Endothelial cell of umbilical vein (primary cell): ENCODE data around the gene ATXN2L. TPM values are rescaled to one million over a fixed set of nuclear protein-coding genes. Genes with fewer than 3 reads are reported as not detected.

Experiments used
- BruUV-seq: library from RNA; stranded (reverse); fragments of 400-500 nt; replicated peaks from 2 replicates; lab custom pipeline; 2021; lab: Mats Ljungman, UMichigan
- CTCF ChIA-PET: fragments of 300-600, 350-600 bp; sonication (Branson Sonifier 250); formaldehyde crosslinking; loops from one replicate; lab custom pipeline; 2021; ENCODE audit warnings: antibody characterized with exemption, inconsistent platforms; lab: Charles Lee
- POLR2A ChIA-PET: fragments of 300-600, 350-600 bp; sonication (Branson Sonifier 250); formaldehyde crosslinking; loops from one replicate; lab custom pipeline; 2021; ENCODE audit warnings: antibody characterized with exemption, inconsistent platforms; lab: Charles Lee
- DNase-seq: peaks from one replicate; pipeline ENCODE4 v3.0.0-alpha.2; 2011; ENCODE audit warnings: low read depth, low spot score
- FAIRE-seq: peaks from 2 replicates; lab custom pipeline; 2011; peaks lifted over from hg19 to GRCh38; lab: Jason Lieb, UNC
- H2AFZ ChIP-seq: 2 replicates; pipeline ENCODE4 v1.6.0; 2012; ENCODE audit warnings: low read depth, low read length, control low read depth, inconsistent platforms
- H3K27ac ChIP-seq: 2 replicates; pipeline ENCODE4 v1.5.1; 2011; ENCODE audit warnings: low read depth, mild to moderate bottlenecking, control low read depth, low read length, moderate library complexity; ENCODE audit not compliant: insufficient read depth
- H3K27me3 ChIP-seq, 2 experiments: 2 replicates each; pipeline versions ENCODE4 v1.6.0 to v1.6.1; 2011; ENCODE audit warnings: low read length in 2 of 2, mixed read lengths in 1 of 2; ENCODE audit not compliant: control insufficient read depth in 2 of 2, insufficient read depth in 2 of 2
- H3K36me3 ChIP-seq, 2 experiments: 2 replicates in 1 of 2; 3 replicates in 1 of 2; pipeline ENCODE4 v1.5.1; 2011; ENCODE audit warnings: low read length in 2 of 2, mild to moderate bottlenecking in 1 of 2, moderate library complexity in 1 of 2; ENCODE audit not compliant: control insufficient read depth in 2 of 2, insufficient read depth in 2 of 2; ENCODE audit errors: extremely low read depth in 1 of 2
- H3K4me1 ChIP-seq: 3 replicates; pipeline ENCODE4 v1.5.1; 2011; ENCODE audit warnings: mild to moderate bottlenecking, low read length; ENCODE audit not compliant: control insufficient read depth, insufficient read depth; ENCODE audit errors: extremely low read depth
- H3K4me2 ChIP-seq: 2 replicates; pipeline ENCODE4 v1.6.1; 2011; ENCODE audit warnings: low read length, control low read depth, mixed read lengths; ENCODE audit not compliant: insufficient read depth
- H3K4me3 ChIP-seq, 3 experiments: fragments of 200-600 bp in 1 of 3; sonication (generic), shearing (Covaris generic) in 1 of 3; replicated peaks in 1 of 3; 2 replicates each; pipeline ENCODE4 v1.5.1; 2011 to 2016; ENCODE audit warnings: control low read depth in 3 of 3, low read length in 3 of 3, mild to moderate bottlenecking in 2 of 3, inconsistent platforms in 1 of 3, low read depth in 1 of 3, moderate library complexity in 1 of 3; ENCODE audit not compliant: insufficient read depth in 1 of 3
- H3K79me2 ChIP-seq: 2 replicates; pipeline ENCODE4 v1.6.0; 2012; ENCODE audit warnings: low read length, inconsistent platforms; ENCODE audit not compliant: control insufficient read depth, insufficient read depth
- H3K9ac ChIP-seq: replicated peaks from 2 replicates; pipeline ENCODE3; 2011; ENCODE audit warnings: low read length, control low read depth; ENCODE audit not compliant: insufficient read depth; ENCODE audit errors: extremely low read depth
- H3K9me1 ChIP-seq: replicated peaks from 3 replicates; pipeline ENCODE4 v1.6.0; 2011; ENCODE audit warnings: mild to moderate bottlenecking, low read length; ENCODE audit not compliant: control insufficient read depth, insufficient read depth; ENCODE audit errors: extremely low read depth
- H3K9me3 ChIP-seq: replicated peaks from 2 replicates; pipeline ENCODE4 v1.5.1; 2012; ENCODE audit warnings: low read length, inconsistent platforms; ENCODE audit not compliant: control insufficient read depth, insufficient read depth
- H4K20me1 ChIP-seq: replicated peaks from 2 replicates; pipeline ENCODE3; 2011; ENCODE audit warnings: mild to moderate bottlenecking, low read length; ENCODE audit not compliant: control insufficient read depth, insufficient read depth; ENCODE audit errors: extremely low read depth
- EZH2 ChIP-seq: IDR thresholded peaks from 2 replicates; pipeline ENCODE4 v1.6.1; 2012; ENCODE audit warnings: borderline replicate concordance, low read depth, mild to moderate bottlenecking, moderate library complexity, low read length, inconsistent platforms; ENCODE audit not compliant: severe bottlenecking
- FOS ChIP-seq: IDR thresholded peaks from 2 replicates; pipeline ENCODE4 v1.6.1; 2011; ENCODE audit warnings: mild to moderate bottlenecking, low read length, moderate library complexity, borderline replicate concordance; ENCODE audit not compliant: insufficient read depth
- GATA2 ChIP-seq: IDR thresholded peaks from 2 replicates; pipeline ENCODE4 v1.7.0; 2011; ENCODE audit warnings: low read depth, mild to moderate bottlenecking, moderate library complexity, mixed read lengths, low read length; ENCODE audit not compliant: insufficient read length, insufficient read depth
- JUN ChIP-seq: IDR thresholded peaks from 2 replicates; pipeline ENCODE4 v1.6.1; 2011; ENCODE audit warnings: borderline replicate concordance, low read depth; ENCODE audit not compliant: insufficient read length, insufficient read depth
- MAX ChIP-seq: IDR thresholded peaks from 2 replicates; pipeline ENCODE4 v1.6.1; 2011; ENCODE audit not compliant: insufficient read depth, insufficient read length
- MYC ChIP-seq: IDR thresholded peaks from one replicate; pipeline ENCODE4 v1.6.1; 2011; ENCODE audit warnings: mild to moderate bottlenecking, low read depth, low read length
- POLR2A ChIP-seq: IDR thresholded peaks from 2 replicates; pipeline ENCODE4 v1.6.1; 2012; ENCODE audit warnings: low read depth, mild to moderate bottlenecking, control low read depth, low read length
- POLR2AphosphoS5 ChIP-seq: IDR thresholded peaks from 2 replicates; pipeline ENCODE4 v1.6.1; 2012; ENCODE audit warnings: low read depth, mild to moderate bottlenecking, control low read depth, low read length, moderate library complexity; ENCODE audit not compliant: insufficient read depth
- dilution Hi-C: fragments of 300-500 bp; cut with MboI; formaldehyde crosslinking; loops from one replicate; pipeline ENCODE4 v1.15.0; 2019; ENCODE audit warnings: low sequenced_read_pairs; ENCODE audit not compliant: extremely low pct_ligation_motif_present
- intact Hi-C: fragments of 100-400 bp; cut with micrococcal nuclease; formaldehyde crosslinking; loops from one replicate; pipeline ENCODE4 v1.10.0; 2022
- polyA plus RNA-seq, 4 experiments: library from polyadenylated mRNA; depleted of rRNA in 3 of 4; stranded (reverse) in 3 of 4; unstranded in 1 of 4; fragments of >200 nt; gene quantifications; 2 replicates each; pipeline versions ENCODE4 v1.2.1 to v1.2.3, GENCODE V29; 2011 to 2012; ENCODE audit warnings: missing spikeins in 1 of 4
- total RNA-seq: library from RNA; stranded (reverse); gene quantifications from 2 replicates; pipeline ENCODE4 v1.2.3, GENCODE V29; 2021
- TF ChIP-seq, protein P1 (sequence below), 2 donors: IDR thresholded peaks; 1 replicate in 1 of 2; 2 replicates in 1 of 2; pipeline ENCODE4 v1.5.1; 2011; ENCODE audit warnings: low read length in 2 of 2, mild to moderate bottlenecking in 2 of 2, moderate library complexity in 2 of 2, control low read depth in 1 of 2, inconsistent platforms in 1 of 2, low read depth in 1 of 2; ENCODE audit not compliant: insufficient read depth in 1 of 2; ENCODE audit errors: extremely low read depth in 1 of 2

Gene ATXN2L
- total and polyA plus RNA-seq, 2 donors (not counting 3 experiments of a cell fraction or from before 2014, with no cell fraction given): 59.0 to 208 TPM

- H4K20me1 ChIP-seq: no peaks in the 10 kb centered on the region
- H3K4me3 ChIP-seq: no peak overlapping the region
- dilution Hi-C loops: no loop called here
- peaks cover 2% of the 10 kb centered on the region for H3K79me2 ChIP-seq
- FAIRE-seq (no peak), DNase-seq (no peak)
- BruUV-seq: no TSS peak
- H3K9ac ChIP-seq: no peak overlapping the region
- no peak for TF ChIP-seq JUN
- no peak for TF ChIP-seq EZH2
- TF ChIP-seq GATA2: no peak
- TF ChIP-seq, protein P1, sequence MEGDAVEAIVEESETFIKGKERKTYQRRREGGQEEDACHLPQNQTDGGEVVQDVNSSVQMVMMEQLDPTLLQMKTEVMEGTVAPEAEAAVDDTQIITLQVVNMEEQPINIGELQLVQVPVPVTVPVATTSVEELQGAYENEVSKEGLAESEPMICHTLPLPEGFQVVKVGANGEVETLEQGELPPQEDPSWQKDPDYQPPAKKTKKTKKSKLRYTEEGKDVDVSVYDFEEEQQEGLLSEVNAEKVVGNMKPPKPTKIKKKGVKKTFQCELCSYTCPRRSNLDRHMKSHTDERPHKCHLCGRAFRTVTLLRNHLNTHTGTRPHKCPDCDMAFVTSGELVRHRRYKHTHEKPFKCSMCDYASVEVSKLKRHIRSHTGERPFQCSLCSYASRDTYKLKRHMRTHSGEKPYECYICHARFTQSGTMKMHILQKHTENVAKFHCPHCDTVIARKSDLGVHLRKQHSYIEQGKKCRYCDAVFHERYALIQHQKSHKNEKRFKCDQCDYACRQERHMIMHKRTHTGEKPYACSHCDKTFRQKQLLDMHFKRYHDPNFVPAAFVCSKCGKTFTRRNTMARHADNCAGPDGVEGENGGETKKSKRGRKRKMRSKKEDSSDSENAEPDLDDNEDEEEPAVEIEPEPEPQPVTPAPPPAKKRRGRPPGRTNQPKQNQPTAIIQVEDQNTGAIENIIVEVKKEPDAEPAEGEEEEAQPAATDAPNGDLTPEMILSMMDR (IDR thresholded peaks at IDR 0.05; ENCODE audit: extremely low read depth in 1 of 2, insufficient read depth in 1 of 2, low read depth in 1 of 2, low read length in 2 of 2): no peak
- TF ChIP-seq POLR2AphosphoS5: no peak
- no peak for TF ChIP-seq MYC
- no peak for TF ChIP-seq POLR2A
- no peak for TF ChIP-seq MAX
- TF ChIP-seq FOS: no peak
- no peaks in the 10 kb centered on the region for H3K9me1 ChIP-seq
- H3K4me2 ChIP-seq: no peak overlapping the region
- no peak overlapping the region for H3K27ac ChIP-seq
- CTCF ChIA-PET: interaction anchor here (1.1 kb wide), 1 partner anchor 9 kb away, joined by 3 read pairs; no protein-coding TSS in a partner anchor
- H3K36me3 ChIP-seq: peaks cover 25 to 52% of the 10 kb centered on the region in 2 experiments
- intact Hi-C loops: no loop called here
- H2AFZ ChIP-seq: no peak overlapping the region
- H3K27me3 ChIP-seq: no peaks in the 10 kb centered on the region
- no peaks in the 10 kb centered on the region for H3K4me1 ChIP-seq
- POLR2A ChIA-PET: no interaction called here
- no peaks in the 10 kb centered on the region for H3K9me3 ChIP-seq
These were observed 13.3 kb downstream of the ATXN2L start for GRCh38 chr16:28835864-28836760.
